GM12801 (cell line): ENCODE results near the gene FPR1.

Experiments used
- TF ChIP-seq, protein P1 (sequence below): IDR thresholded peaks from one replicate; pipeline ENCODE4 v1.5.1; 2011; ENCODE audit warnings: control low read depth; ENCODE audit not compliant: insufficient read length; ENCODE audit errors: extremely low read depth

The FPR1 gene

DNA sequence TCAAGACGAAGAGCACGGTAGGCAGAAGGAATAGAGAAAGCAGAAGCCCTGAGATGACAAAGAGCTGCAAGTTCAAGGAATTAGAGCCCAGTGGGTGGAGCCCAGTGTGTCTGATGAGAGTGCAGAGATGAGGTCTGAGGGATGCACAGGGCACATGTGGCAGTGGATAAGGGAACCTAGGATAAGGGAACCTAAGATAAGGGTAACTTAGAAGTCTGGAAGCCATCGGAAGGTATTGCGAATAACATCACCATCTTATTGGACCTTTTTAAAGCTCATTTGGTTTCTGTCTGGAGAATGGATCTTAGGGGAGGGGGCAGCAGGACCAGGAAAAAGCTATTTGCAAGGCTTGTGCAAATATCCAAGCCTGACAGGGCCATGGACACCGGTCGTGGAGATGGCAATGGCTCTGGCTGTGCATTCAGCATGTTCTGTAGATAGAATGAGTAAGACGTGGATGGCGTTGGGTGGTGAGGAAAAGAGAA is 44.6 kb upstream of the FPR1 start:
- TF ChIP-seq, protein P1, sequence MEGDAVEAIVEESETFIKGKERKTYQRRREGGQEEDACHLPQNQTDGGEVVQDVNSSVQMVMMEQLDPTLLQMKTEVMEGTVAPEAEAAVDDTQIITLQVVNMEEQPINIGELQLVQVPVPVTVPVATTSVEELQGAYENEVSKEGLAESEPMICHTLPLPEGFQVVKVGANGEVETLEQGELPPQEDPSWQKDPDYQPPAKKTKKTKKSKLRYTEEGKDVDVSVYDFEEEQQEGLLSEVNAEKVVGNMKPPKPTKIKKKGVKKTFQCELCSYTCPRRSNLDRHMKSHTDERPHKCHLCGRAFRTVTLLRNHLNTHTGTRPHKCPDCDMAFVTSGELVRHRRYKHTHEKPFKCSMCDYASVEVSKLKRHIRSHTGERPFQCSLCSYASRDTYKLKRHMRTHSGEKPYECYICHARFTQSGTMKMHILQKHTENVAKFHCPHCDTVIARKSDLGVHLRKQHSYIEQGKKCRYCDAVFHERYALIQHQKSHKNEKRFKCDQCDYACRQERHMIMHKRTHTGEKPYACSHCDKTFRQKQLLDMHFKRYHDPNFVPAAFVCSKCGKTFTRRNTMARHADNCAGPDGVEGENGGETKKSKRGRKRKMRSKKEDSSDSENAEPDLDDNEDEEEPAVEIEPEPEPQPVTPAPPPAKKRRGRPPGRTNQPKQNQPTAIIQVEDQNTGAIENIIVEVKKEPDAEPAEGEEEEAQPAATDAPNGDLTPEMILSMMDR = no peak

DNA sequence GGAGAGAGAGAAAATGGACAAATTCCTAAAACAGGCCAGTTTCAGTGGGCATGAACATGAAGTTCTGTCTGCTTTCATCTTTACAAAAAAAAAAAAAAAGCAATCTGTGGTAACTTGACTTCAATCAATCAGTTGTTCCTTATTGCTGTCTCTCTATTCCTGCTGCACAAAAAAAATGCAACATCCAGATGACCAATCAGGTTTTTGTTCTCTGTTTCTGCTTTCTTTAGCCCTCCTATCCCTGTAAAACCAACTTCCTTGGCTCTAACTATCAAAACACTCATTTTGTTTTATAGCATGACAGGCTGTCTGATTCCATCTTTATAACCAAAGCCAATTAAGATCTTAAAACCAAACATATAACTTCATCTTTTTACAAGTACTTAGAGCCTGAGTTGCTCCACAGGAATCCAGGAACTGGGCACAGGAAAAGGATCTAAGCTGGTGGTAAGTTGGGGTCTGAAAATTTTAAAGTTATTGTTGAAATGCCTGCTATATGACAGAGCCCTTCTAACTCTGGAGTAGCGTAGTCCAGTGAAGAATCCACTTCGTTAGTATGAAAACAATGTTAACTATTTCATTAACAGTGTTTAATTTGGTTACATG is 43.3 kb upstream of the FPR1 start, which contains the start of gene FPR3:
TSS of gene FPR3 (plus strand) at position 273 of the 606 bp plus-strand sequence. CDS start 28,592 bp downstream, outside the sequence.
- TF ChIP-seq, protein P1 = no peak

DNA sequence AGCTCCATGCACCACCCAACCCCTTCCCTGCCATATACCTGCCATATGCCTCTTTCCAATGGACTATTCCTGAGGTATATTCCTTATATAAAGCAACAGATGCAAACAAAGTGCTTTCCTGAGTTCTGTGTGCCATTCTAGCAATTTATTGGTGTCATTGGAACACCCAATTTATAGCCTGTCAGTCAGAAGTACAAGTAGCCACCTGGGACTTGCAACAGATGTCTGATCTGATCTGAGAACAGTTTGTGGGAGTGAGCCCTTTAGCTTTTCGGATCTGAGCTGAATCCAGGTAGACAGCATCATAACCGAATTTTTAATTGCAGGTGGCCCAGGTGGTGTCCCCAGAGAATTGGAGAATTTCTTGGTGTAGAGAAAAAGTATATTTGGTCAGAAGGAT is 42.3 kb upstream of the FPR1 start:
- TF ChIP-seq, protein P1 = no peak

DNA sequence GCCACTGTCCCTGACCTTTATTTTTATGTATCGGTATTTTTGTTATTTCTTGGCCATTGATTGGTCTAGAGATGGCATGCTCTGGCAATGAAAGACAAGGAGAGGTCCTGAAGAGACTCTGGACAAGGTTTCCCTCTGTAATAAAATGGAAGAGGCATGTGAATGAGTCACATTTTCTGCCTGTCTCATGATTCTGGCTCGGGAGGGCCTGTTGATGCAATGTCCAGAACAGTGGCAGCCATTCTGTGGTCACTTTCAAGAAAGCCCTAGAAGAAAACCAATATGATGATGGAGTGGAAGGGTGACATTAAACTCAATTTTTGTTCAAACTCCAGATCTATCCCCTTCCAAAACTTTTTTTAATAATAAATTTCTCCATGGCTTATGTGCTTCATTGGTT is 41.3 kb upstream of the FPR1 start:
- TF ChIP-seq, protein P1 = no peak

DNA sequence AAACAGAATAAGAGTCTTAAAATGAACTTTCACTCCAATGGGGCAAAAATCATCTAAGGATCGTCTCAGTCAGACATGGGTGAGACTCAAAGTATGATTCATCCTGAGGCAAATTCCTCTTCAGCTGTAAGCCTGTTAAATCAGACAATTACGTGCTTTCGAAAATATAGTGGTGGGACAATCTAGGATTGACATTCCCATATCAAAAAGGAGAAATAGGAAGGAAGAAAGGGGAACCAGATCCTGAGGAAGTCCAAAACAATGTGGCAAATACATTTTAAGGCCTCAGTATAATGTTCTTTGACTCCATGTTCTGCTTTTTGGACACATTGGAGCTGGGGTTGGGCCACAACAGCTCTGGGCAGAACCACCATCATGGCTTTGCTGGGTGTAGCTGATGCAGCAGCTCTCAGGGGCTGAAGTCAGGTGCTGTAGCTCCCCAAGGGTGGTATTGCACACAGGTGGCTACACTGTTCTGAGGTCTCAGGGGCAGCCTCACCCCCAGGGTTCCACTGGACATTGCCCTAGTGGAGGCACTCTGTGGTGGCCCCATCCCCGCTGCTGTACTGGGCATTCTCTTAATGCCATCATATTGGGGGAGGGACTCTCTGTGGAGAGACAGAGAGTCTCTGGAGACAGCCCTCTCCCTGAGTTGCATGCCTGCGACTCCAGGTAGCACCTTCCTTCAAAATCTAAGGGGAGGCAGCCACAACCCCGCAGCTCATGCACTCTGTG is 37.5 kb upstream of the FPR1 start:
- TF ChIP-seq, protein P1 = no peak

DNA sequence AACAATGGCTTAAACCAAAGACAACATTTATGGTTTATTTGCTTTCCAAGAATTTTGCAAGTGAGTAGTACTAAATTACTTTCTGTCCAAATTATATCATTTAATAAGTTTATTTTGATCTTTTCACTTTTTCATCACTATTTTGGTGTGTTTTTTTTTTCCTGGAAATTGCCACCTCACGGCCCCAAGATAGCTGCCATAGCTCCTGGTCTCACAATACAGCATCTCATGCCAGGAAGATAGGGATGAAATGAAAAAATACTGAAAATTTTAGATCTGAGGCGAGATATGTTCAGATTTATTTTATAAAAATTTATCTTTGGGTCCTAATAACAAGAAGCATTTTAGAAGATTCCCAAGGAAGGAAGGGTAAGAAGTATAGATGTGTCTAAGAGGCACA is 36.4 kb upstream of the FPR1 start:
- TF ChIP-seq, protein P1 = no peak

DNA sequence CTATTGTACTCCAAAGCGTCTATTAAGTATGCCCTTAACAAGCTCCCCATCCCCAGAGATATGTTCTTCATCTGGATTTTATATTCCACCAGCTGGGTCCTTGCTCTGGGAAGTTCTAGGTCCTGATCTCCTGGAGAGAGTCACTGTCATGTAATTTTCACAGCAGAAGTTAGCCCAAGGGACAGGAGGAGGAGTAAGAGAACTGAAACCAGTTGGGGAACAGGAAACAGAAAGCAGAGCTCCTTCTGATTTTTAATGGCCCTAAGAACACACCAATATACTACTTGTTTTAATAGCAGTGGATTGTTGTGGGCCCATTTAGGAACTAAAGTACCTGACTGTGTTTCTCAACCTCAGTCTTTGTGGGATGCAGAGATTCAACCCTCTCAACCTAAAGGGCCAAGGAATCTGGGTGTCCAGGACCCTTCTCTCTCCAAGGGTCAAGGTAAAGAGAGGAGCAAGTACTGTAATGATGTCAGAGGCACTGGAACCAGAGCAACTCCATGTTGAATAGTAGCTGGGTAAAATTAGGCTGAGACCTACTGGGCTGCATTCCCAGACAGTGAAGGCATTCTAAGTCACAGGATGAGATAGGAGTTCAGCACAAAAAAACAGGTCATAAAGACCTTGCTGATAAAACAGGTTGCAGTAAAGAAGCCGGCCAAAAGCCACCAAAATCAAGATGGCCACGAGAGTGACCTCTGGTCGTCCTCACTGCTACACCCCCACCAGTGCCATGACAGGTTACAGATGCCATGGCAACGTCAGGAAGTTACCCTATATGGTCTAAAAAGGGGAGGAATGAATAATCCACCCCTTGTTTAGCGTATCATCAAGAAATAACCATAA is 35.2 kb upstream of the FPR1 start:
- TF ChIP-seq, protein P1 = no peak
